ENCODE measurements around the gene NCBP2. TPM values are rescaled to one million over a fixed set of nuclear protein-coding genes. Genes with fewer than 3 reads are reported as not detected.

NCBP2 gene
- total RNA-seq, 1 donor from 2014 or later, result 85.1 TPM

- no peak overlapping the region for H3K4me3 Mint-ChIP-seq
- H3K4me1 Mint-ChIP-seq, result peaks cover 14% of the 10 kb centered on the region
- H3K36me3 Mint-ChIP-seq (ENCODE audit: low read depth), result peaks cover 40% of the 10 kb centered on the region
- POLR2A ChIA-PET, result no interaction called here
- no peak for DNase-seq
- intact Hi-C loops (cut with micrococcal nuclease), result loop anchor here (2.0 kb wide), 1 partner anchor 14 kb away; no protein-coding TSS in a partner anchor
- no peak for ATAC-seq (ENCODE audit: low read depth)
- peaks cover 8% of the 10 kb centered on the region for H3K9me3 Mint-ChIP-seq
- no peak overlapping the region for H3K27ac Mint-ChIP-seq
- CTCF ChIA-PET, result no interaction called here
- no peaks in the 10 kb centered on the region for H3K27me3 Mint-ChIP-seq
- no peak for TF ChIP-seq CTCF (IDR thresholded peaks at IDR 0.05)
Observed at GRCh38 chr3:196916995-196917394, 25.3 kb downstream of the NCBP2 start.

GRCh38 chr3:196916221-196916620 is 26.1 kb downstream of the NCBP2 start:
- Mint-ChIP-seq H3K27ac (no peak overlapping the region), H3K4me1 (peaks cover 14% of the 10 kb centered on the region), H3K9me3 (peaks cover 8% of the 10 kb centered on the region), H3K27me3 (no peaks in the 10 kb centered on the region), H3K4me3 (no peak overlapping the region), H3K36me3 (ENCODE audit: low read depth) (peaks cover 43% of the 10 kb centered on the region)
- ChIA-PET POLR2A (no interaction called here), CTCF (no interaction called here)
- DNase-seq, result no peak
- ATAC-seq (ENCODE audit: low read depth), result no peak
- intact Hi-C loops (cut with micrococcal nuclease), result loop anchor here (2.0 kb wide), 1 partner anchor 15 kb away; no protein-coding TSS in a partner anchor
- TF ChIP-seq CTCF (IDR thresholded peaks at IDR 0.05), result no peak

- DNase-seq (no peak), ATAC-seq (ENCODE audit: low read depth) (no peak)
- Mint-ChIP-seq H3K27ac (no peak overlapping the region), H3K36me3 (ENCODE audit: low read depth) (peaks cover 50% of the 10 kb centered on the region), H3K4me3 (no peak overlapping the region), H3K27me3 (no peaks in the 10 kb centered on the region), H3K4me1 (peaks cover 5% of the 10 kb centered on the region), H3K9me3 (peaks cover 8% of the 10 kb centered on the region)
- ChIA-PET CTCF (no interaction called here), POLR2A (no interaction called here)
- intact Hi-C loops (cut with micrococcal nuclease), result no loop called here
- TF ChIP-seq CTCF (IDR thresholded peaks at IDR 0.05), result no peak
Observed at GRCh38 chr3:196915375-196915774, 27.0 kb downstream of the NCBP2 start.

GRCh38 chr3:196914866-196915265 is 27.5 kb downstream of the NCBP2 start:
- intact Hi-C loops (cut with micrococcal nuclease), result no loop called here
- ATAC-seq (ENCODE audit: low read depth), result no peak
- peaks cover 50% of the 10 kb centered on the region for H3K36me3 Mint-ChIP-seq (ENCODE audit: low read depth)
- no peak for DNase-seq
- H3K9me3 Mint-ChIP-seq, result peaks cover 8% of the 10 kb centered on the region
- peaks cover 2% of the 10 kb centered on the region for H3K4me1 Mint-ChIP-seq
- TF ChIP-seq CTCF (IDR thresholded peaks at IDR 0.05), result no peak
- no peak overlapping the region for H3K27ac Mint-ChIP-seq
- ChIA-PET POLR2A (no interaction called here), CTCF (no interaction called here)
- no peak overlapping the region for H3K4me3 Mint-ChIP-seq
- H3K27me3 Mint-ChIP-seq, result no peaks in the 10 kb centered on the region

GRCh38 chr3:196903740-196904139 is 38.6 kb downstream of the NCBP2 start:
- CTCF ChIA-PET, result no interaction called here
- H3K36me3 Mint-ChIP-seq (ENCODE audit: low read depth), result peaks cover 75% of the 10 kb centered on the region
- H3K4me3 Mint-ChIP-seq, result no peak overlapping the region
- ATAC-seq (ENCODE audit: low read depth) (no peak), DNase-seq (no peak)
- no peak overlapping the region for H3K27ac Mint-ChIP-seq
- no peak for TF ChIP-seq CTCF (IDR thresholded peaks at IDR 0.05)
- H3K4me1 Mint-ChIP-seq, result no peaks in the 10 kb centered on the region
- POLR2A ChIA-PET, result no interaction called here
- intact Hi-C loops (cut with micrococcal nuclease), result no loop called here
- H3K27me3 Mint-ChIP-seq, result no peaks in the 10 kb centered on the region
- H3K9me3 Mint-ChIP-seq, result no peaks in the 10 kb centered on the region
